ENCODE measurements around the gene PHF2.

The PHF2 gene

GRCh38 chr9:93675336-93676150 is 99.2 kb downstream of the PHF2 start:
- H3K27ac Mint-ChIP-seq = no peak overlapping the region
- peaks cover 4% of the 10 kb centered on the region for H3K36me3 Mint-ChIP-seq
- no peaks in the 10 kb centered on the region for H3K9me3 Mint-ChIP-seq
- no peaks in the 10 kb centered on the region for H3K4me1 Mint-ChIP-seq
- H3K27me3 Mint-ChIP-seq = no peaks in the 10 kb centered on the region
- H3K4me3 Mint-ChIP-seq = no peak overlapping the region

GRCh38 chr9:93676310-93677047 is 100.1 kb downstream of the PHF2 start:
- Mint-ChIP-seq H3K9me3 (no peaks in the 10 kb centered on the region), H3K4me3 (no peak overlapping the region), H3K4me1 (no peaks in the 10 kb centered on the region), H3K36me3 (peaks cover 4% of the 10 kb centered on the region), H3K27ac (no peak overlapping the region), H3K27me3 (no peaks in the 10 kb centered on the region)

- H3K27ac Mint-ChIP-seq = no peak overlapping the region
- no peaks in the 10 kb centered on the region for H3K9me3 Mint-ChIP-seq
- H3K4me3 Mint-ChIP-seq = no peak overlapping the region
- H3K36me3 Mint-ChIP-seq = peaks cover 4% of the 10 kb centered on the region
- H3K4me1 Mint-ChIP-seq = no peaks in the 10 kb centered on the region
- no peaks in the 10 kb centered on the region for H3K27me3 Mint-ChIP-seq
Observed at GRCh38 chr9:93677048-93677571, 100.7 kb downstream of the PHF2 start.

GRCh38 chr9:93677641-93678136 is 101.3 kb downstream of the PHF2 start:
- no peaks in the 10 kb centered on the region for H3K4me1 Mint-ChIP-seq
- no peaks in the 10 kb centered on the region for H3K27me3 Mint-ChIP-seq
- H3K27ac Mint-ChIP-seq = peak overlapping the region; percentile 62
- peaks cover 4% of the 10 kb centered on the region for H3K36me3 Mint-ChIP-seq
- no peak overlapping the region for H3K4me3 Mint-ChIP-seq
- no peaks in the 10 kb centered on the region for H3K9me3 Mint-ChIP-seq

- no peaks in the 10 kb centered on the region for H3K9me3 Mint-ChIP-seq
- no peak overlapping the region for H3K4me3 Mint-ChIP-seq
- no peaks in the 10 kb centered on the region for H3K4me1 Mint-ChIP-seq
- H3K36me3 Mint-ChIP-seq = peaks cover 4% of the 10 kb centered on the region
- H3K27me3 Mint-ChIP-seq = no peaks in the 10 kb centered on the region
- H3K27ac Mint-ChIP-seq = peak overlapping the region; percentile 41
Observed at GRCh38 chr9:93678199-93679019, 102.0 kb downstream of the PHF2 start.

- Mint-ChIP-seq H3K9me3 (no peaks in the 10 kb centered on the region), H3K36me3 (peaks cover 1% of the 10 kb centered on the region), H3K4me1 (no peaks in the 10 kb centered on the region), H3K4me3 (no peak overlapping the region), H3K27ac (no peak overlapping the region), H3K27me3 (no peaks in the 10 kb centered on the region)
Observed at GRCh38 chr9:93679536-93680442, 103.4 kb downstream of the PHF2 start.

GRCh38 chr9:93680443-93681268 is 104.3 kb downstream of the PHF2 start:
- H3K27me3 Mint-ChIP-seq = no peaks in the 10 kb centered on the region
- no peaks in the 10 kb centered on the region for H3K4me1 Mint-ChIP-seq
- peaks cover 1% of the 10 kb centered on the region for H3K36me3 Mint-ChIP-seq
- no peaks in the 10 kb centered on the region for H3K9me3 Mint-ChIP-seq
- H3K27ac Mint-ChIP-seq = no peak overlapping the region
- H3K4me3 Mint-ChIP-seq = no peak overlapping the region

- Mint-ChIP-seq H3K9me3 (no peaks in the 10 kb centered on the region), H3K4me1 (no peaks in the 10 kb centered on the region), H3K27ac (no peak overlapping the region), H3K27me3 (peaks cover 2% of the 10 kb centered on the region), H3K36me3 (peaks cover 1% of the 10 kb centered on the region), H3K4me3 (no peak overlapping the region)
Observed at GRCh38 chr9:93681269-93682154, 105.1 kb downstream of the PHF2 start.

GRCh38 chr9:93682155-93682968 is 106.0 kb downstream of the PHF2 start:
- peaks cover 1% of the 10 kb centered on the region for H3K36me3 Mint-ChIP-seq
- H3K27me3 Mint-ChIP-seq = peaks cover 2% of the 10 kb centered on the region
- no peak overlapping the region for H3K4me3 Mint-ChIP-seq
- H3K4me1 Mint-ChIP-seq = no peaks in the 10 kb centered on the region
- H3K9me3 Mint-ChIP-seq = no peaks in the 10 kb centered on the region
- H3K27ac Mint-ChIP-seq = no peak overlapping the region

GRCh38 chr9:93683331-93684134 is 107.1 kb downstream of the PHF2 start:
- no peak overlapping the region for H3K27ac Mint-ChIP-seq
- no peaks in the 10 kb centered on the region for H3K9me3 Mint-ChIP-seq
- peaks cover 2% of the 10 kb centered on the region for H3K27me3 Mint-ChIP-seq
- no peaks in the 10 kb centered on the region for H3K4me1 Mint-ChIP-seq
- H3K4me3 Mint-ChIP-seq = no peak overlapping the region
- no peaks in the 10 kb centered on the region for H3K36me3 Mint-ChIP-seq

- Mint-ChIP-seq H3K4me3 (no peak overlapping the region), H3K27me3 (peaks cover 2% of the 10 kb centered on the region), H3K9me3 (no peaks in the 10 kb centered on the region), H3K4me1 (no peaks in the 10 kb centered on the region), H3K36me3 (no peaks in the 10 kb centered on the region), H3K27ac (no peak overlapping the region)
Observed at GRCh38 chr9:93684161-93684765, 107.9 kb downstream of the PHF2 start.
